D341Med (cell line): Measurements from ENCODE around the gene AKT2.

Source experiments
- DNase-seq: peaks from one replicate; pipeline ENCODE4 v3.0.0; 2012; ENCODE audit warnings: low spot score

AKT2 gene

GRCh38 chr19:40252395-40252794, 32.8 kb downstream of the AKT2 start:
- DNase-seq = no peak

GRCh38 chr19:40251991-40252390, 33.2 kb downstream of the AKT2 start:
- DNase-seq = no peak

- no peak for DNase-seq
Observed at GRCh38 chr19:40251244-40251643, 33.9 kb downstream of the AKT2 start.

GRCh38 chr19:40249781-40250180, 35.4 kb downstream of the AKT2 start:
- DNase-seq = no peak

GRCh38 chr19:40249201-40249600, 35.9 kb downstream of the AKT2 start:
- DNase-seq = no peak

GRCh38 chr19:40247735-40248262, 37.3 kb downstream of the AKT2 start:
- DNase-seq = no peak

- DNase-seq = no peak
Observed at GRCh38 chr19:40247178-40247577, 38.0 kb downstream of the AKT2 start.

GRCh38 chr19:40246292-40247073, 38.7 kb downstream of the AKT2 start:
- DNase-seq = no peak

- DNase-seq = no peak
Observed at GRCh38 chr19:40245506-40246128, 39.5 kb downstream of the AKT2 start.

- no peak for DNase-seq
Observed at GRCh38 chr19:40244579-40245317, 40.4 kb downstream of the AKT2 start.

GRCh38 chr19:40243181-40243580, 42.0 kb downstream of the AKT2 start:
- no peak for DNase-seq

GRCh38 chr19:40242480-40242879, 42.7 kb downstream of the AKT2 start:
- DNase-seq = no peak

- no peak for DNase-seq
Observed at GRCh38 chr19:40241809-40242384, 43.2 kb downstream of the AKT2 start.

- no peak for DNase-seq
Observed at GRCh38 chr19:40241125-40241808, 43.9 kb downstream of the AKT2 start.

GRCh38 chr19:40240332-40240731, 44.8 kb downstream of the AKT2 start:
- no peak for DNase-seq

- no peak for DNase-seq
Observed at GRCh38 chr19:40239415-40240226, 45.5 kb downstream of the AKT2 start.

GRCh38 chr19:40238775-40239174, 46.4 kb downstream of the AKT2 start:
- DNase-seq = no peak

- DNase-seq = no peak
Observed at GRCh38 chr19:40237791-40238190, 47.4 kb downstream of the AKT2 start.

GRCh38 chr19:40236366-40236765, 48.8 kb downstream of the AKT2 start:
- DNase-seq = no peak

- DNase-seq = no peak
Observed at GRCh38 chr19:40236026-40236355, 49.2 kb downstream of the AKT2 start.
